Esophagus muscularis mucosa (tissue), 3 donors: Measurements from ENCODE around the gene ARTN.

ENCODE experiments used
- CTCF ChIP-seq, 3 experiments: fragments of 200-600 bp in 2 of 3; fragments of 450-650 bp in 1 of 3; sonication (generic) in 2 of 3; IDR thresholded peaks; one replicate each; pipeline ENCODE4 v1.5.1; 2017 to 2019; ENCODE audit warnings: antibody characterized with exemption in 3 of 3, mild to moderate bottlenecking in 2 of 3, moderate library complexity in 1 of 3
- EP300 ChIP-seq: sonication (generic); formaldehyde crosslinking; IDR thresholded peaks from one replicate; pipeline ENCODE4 v1.6.1; 2017; ENCODE audit warnings: antibody characterized with exemption

GRCh38 chr1:43976045-43976444 is 42.4 kb downstream of the ARTN start:
- TF ChIP-seq CTCF (IDR thresholded peaks at IDR 0.05) (no peak), EP300 (no peak)
